ENCODE measurements around the gene NUP210.

The NUP210 gene

DNA sequence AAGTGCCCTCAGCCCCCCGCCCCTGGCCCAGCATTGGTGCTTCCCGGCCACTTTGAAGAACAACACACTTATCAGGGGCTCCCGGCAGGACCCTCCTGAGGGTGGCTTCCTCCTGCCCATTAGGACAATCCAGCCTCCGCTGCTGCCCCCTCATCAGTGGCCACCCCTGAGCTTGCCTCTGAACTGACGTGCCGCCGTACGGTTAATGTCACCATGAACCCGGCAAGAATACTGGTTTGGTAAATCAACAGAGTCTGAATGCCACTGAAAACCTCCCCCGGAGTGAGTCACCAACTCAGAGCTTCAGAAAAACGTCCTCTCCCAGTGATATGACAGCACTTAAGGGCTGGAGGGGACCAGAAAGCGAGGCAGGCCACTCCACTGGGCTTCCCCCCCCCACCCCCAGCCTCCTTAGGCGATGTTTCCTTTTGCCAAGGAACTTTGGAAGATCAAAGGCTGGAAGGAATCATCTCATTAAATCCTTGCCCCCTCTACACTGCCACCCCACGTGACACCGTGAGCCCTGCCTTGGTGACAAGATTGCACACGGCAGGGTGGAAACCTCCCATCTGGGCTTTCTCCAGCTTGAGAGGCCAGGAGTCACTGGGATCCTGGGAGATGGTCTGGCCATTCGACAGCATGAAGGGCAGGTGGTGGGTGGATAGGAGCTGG, 142.1 kb downstream of the NUP210 start:
- peak in 5 of 56 donors; percentile 23 to 37 (median 32) for DNase-seq

- DNase-seq = peak in 12 of 56 donors; percentile 19 to 57 (median 40)
These were observed 142.8 kb downstream of the NUP210 start for GRCh38 chr3:13277196-13277813.

DNA sequence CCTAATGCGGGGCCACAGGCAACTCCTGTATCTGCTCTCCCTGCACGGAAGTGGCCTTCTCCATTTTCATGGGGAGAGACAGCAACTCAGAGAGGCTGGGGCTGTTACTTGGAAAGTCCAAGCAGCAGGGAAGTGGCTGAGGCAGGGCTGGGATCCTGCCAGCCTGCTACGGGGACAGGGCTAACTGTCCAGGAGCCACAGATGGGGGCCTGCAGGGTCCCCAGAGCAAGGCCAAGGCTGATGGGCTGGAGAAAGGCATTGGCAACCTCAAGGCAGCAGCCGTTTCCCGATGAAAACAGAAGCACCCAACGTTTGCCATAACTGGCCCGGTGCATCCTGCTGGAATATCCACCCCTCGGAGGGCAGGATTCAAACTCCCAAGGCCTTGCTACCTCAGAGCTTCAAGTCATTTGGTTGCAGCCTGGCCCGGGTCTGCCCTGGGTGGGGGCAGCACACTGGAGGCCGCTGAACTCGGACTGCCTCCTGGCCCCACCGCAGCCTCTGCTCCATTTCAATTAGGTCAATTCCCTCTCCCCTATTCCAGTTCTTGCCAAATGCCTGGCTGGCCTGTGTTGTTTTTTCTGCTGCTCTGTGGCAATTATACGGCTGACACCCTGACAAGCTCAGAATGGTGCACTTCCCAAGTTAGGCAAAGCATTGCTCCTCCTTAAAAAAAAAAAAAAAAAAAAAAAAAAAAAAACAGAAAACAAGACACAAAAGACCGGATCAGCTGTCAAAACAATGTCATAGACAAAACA, 143.5 kb downstream of the NUP210 start:
- DNase-seq = peak in 10 of 56 donors; percentile 15 to 51 (median 26)

DNA sequence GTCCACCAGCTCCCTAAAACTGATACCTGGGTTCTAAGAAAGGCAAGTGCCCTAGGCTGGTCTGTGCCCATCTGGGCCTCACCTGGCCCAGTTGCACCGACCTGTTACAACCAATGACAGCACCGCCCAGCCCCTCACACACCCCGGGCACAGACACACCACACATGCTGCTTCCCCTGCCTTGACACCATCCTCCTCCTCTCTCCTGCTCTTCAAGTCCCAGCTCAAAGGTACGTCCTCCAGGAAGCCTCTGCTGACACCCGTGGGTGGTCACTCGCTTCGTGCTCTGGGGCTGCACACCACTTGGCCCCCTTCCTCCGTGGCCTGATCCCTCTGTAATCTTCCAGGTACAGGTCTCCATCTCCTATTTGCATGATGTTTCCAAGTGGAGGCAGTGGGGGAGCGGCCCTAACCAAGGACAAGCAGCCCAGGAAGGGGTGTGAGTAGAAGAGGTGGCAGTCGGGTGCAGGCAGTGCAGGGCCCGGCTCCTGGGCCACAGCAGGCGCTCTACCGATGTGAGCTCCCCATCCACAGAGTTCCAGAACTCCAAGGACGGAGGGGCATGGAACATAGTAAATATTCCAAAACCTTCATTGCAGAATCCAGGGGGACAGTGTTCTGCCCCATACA, 144.6 kb downstream of the NUP210 start:
- DNase-seq = no peak

DNA sequence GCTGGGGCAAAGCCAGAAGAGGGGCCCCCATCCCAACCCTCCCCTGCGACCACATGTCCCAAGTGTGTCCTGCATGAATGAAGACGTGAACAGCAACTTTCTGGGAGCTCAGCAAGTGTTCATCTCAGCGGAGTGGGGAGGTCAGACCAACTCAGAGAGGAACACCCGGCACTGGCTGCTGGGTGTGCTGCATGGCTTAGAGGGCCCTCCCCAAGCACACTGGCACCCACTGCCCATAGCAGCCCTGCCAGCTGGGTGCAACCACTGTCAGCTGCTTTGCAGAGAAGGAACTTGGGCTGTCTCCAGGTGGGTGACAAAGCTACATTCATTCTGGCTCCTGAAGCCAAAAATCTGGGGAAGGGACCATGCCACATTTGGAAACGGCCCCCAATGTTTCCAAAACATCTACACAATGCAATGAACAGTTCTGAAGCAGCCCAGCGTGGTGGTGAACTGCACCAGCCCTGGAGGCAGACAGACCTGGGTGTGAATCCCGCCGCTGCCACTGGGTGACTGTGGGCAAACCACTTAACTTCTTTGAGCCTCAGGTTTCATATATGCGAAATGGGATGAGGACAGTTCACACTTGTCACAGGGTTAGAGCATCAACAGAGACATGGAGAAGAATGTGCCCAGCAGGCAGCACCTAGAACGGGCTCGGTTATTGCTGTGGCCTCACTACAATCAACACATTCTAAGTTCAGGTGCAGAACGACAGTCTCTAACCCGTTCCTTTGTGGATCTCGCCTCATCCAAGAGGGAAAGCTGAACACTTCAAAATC, 145.4 kb downstream of the NUP210 start:
- DNase-seq = peak in 3 of 56 donors; percentile 15 to 28 (median 26)

DNA sequence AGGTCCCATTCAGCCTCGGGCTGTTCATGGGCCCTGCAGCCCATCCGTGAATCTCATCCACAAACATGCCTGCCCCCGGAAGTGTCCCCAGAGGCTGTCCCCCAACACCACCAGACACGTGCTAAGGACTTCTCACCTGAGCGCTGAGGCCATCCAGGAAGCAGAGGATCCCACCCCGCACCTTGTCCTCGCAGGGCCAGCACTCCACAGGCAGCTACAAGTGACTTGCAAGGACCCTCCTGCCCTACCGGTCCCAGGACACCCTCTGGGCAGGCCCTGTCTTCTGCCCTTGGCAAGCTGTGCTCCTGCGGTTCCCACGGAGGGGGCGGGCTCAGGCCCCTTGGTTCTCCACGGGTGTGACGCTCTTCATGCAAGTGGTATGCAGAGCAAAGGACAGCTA, 146.0 kb downstream of the NUP210 start:
- DNase-seq = no peak

- no peak for DNase-seq
These were observed 146.5 kb downstream of the NUP210 start for GRCh38 chr3:13273604-13274105.

- no peak for DNase-seq
These were observed 147.1 kb downstream of the NUP210 start for GRCh38 chr3:13272831-13273603.

DNA sequence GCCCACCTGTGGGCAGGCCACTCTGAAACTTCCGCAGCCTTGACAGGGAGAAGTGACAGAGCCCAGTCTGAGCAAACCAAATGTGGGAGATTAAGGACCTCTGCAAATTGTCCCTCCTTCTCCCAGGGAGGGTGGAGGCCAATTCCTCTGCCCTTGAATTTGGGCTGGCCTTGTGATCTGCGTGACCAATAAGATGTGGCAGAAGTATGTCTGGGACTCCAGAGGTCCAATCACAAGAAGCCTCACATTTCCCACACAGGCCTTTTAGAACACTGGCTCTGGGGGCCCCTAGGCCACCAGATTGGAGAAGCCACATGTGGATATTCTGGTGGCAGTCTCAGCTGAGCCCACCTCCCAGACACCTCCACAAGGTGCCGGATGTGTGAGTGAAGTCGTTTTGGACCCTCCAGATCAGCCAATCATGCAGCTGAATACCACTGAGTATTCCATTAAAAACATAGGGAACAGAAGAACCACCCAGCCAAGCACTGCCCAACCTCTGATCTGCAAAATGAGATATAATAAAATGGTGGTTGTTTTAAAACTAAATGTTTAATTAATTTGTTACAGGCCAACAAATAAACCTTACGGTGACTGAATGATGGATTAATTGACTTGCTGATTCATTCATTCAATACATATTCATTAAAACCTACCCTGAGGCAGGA, 150.3 kb downstream of the NUP210 start:
- no peak for DNase-seq

DNA sequence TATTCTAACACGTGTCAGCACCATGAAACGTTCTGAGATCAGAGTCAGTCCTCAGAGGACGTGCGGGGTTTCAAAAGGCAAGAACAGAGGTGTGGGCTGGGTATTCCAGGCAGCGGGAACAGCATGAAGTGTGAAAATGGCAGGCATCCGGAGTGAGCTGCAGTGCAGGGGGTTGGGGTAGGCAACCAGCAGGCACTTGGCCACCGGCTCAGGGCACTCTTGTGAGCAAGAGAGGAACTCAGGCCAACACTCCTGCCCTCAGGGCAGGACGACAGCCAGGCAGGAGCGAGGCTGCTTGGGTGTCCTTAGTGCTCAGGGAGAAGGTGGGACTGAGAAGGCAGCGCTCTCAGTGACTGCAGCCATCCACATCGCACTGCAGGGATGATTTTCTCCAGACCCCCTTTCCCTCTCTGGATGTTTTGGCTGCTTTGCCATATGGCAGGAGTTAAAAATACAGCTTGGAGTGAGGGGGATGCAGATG, 151.1 kb downstream of the NUP210 start:
- DNase-seq = no peak

- DNase-seq = no peak
These were observed 152.0 kb downstream of the NUP210 start for GRCh38 chr3:13268120-13268519.

DNA sequence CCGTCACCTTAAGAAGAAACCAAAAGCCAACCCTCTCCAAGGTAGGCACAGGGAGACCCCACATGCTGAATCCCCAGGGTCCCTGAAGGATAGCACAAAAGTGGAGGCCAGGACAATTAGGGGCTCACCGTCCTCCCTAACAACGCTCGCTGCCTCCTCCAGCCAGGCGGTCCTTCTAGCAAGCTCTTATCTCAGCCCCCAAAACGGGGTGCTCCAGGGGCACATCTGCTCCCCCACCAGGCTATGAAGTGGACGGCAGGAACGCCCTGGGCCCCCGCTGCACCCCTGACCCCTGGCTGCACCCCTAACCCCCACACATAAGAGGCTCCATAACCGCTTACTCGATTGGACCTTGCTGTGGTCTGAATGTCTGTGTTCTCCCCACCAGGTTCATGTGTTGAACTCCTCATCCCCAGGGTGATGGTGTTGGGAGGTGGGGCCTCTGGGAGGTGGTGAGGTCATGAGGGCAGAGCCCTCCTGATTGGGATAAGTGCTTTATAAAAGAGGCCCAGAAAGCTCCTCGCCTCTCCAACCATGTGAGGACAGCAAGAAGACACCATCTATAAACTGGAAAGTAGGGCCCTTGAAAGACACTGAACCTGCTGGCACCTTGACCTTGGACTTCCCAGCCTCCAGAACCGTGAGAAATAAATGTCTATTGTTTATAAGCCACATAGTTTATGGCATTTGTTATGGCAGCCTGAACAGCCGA, 153.3 kb downstream of the NUP210 start:
- no peak for DNase-seq
